H1 (cell line): Measurements from ENCODE around the gene CELF5. TPM values are rescaled to one million over a fixed set of nuclear protein-coding genes. Genes with fewer than 3 reads are reported as not detected.
A peak's percentile ranks its signal among the peaks of the same experiment; 100 is the strongest.

Source experiments
- CTCF ChIA-PET: fragments of 300-600 bp; sonication (Branson Sonifier 250); formaldehyde crosslinking; loops from one replicate; lab custom pipeline; 2021; ENCODE audit not compliant: partially characterized antibody; lab: Charles Lee
- POLR2A ChIA-PET: fragments of 300-600 bp; sonication (Branson Sonifier 250); formaldehyde crosslinking; loops from one replicate; lab custom pipeline; 2021; ENCODE audit warnings: inconsistent platforms; ENCODE audit not compliant: partially characterized antibody; lab: Charles Lee
- DNase-seq, 2 experiments: peaks; one replicate each; pipeline versions ENCODE4 v3.0.0 to v3.0.0-alpha.2; 2010 to 2022; ENCODE audit warnings: low spot score in 2 of 2, low read depth in 1 of 2, mixed read lengths in 1 of 2
- FAIRE-seq: peaks from 2 replicates; lab custom pipeline; 2011; peaks lifted over from hg19 to GRCh38; lab: Jason Lieb, UNC
- H2AFZ ChIP-seq: 2 replicates; pipeline ENCODE4 v1.8.1; 2012; ENCODE audit warnings: low read length, inconsistent platforms
- H2AK5ac ChIP-seq: 2 replicates; pipeline ENCODE4 v1.6.1; 2013; ENCODE audit warnings: low read depth, low read length
- H2BK120ac ChIP-seq: replicated peaks from 2 replicates; pipeline ENCODE3; 2013; ENCODE audit warnings: low read depth, low read length, inconsistent platforms
- H2BK12ac ChIP-seq: 2 replicates; pipeline ENCODE4 v1.6.1; 2013; ENCODE audit warnings: low read depth, low read length
- H2BK15ac ChIP-seq: 2 replicates; pipeline ENCODE4 v1.6.1; 2013; ENCODE audit warnings: low read length
- H2BK20ac ChIP-seq: 2 replicates; pipeline ENCODE4 v1.6.1; 2013; ENCODE audit warnings: low read length
- H2BK5ac ChIP-seq: 2 replicates; pipeline ENCODE4 v1.6.1; 2013; ENCODE audit warnings: low read depth, low read length
- H3K14ac ChIP-seq: 2 replicates; pipeline ENCODE4 v1.6.1; 2013; ENCODE audit warnings: inconsistent platforms; ENCODE audit not compliant: insufficient read length
- H3K18ac ChIP-seq: 2 replicates; pipeline ENCODE4 v1.6.1; 2013; ENCODE audit warnings: low read length; ENCODE audit errors: extremely low read depth
- H3K23ac ChIP-seq: 2 replicates; pipeline ENCODE4 v1.6.1; 2013; ENCODE audit warnings: inconsistent platforms; ENCODE audit not compliant: insufficient read length
- H3K23me2 ChIP-seq: 2 replicates; pipeline ENCODE4 v1.6.1; 2013; ENCODE audit warnings: low read depth, low read length
- H3K27ac ChIP-seq: 2 replicates; pipeline ENCODE4 v1.6.1; 2011; ENCODE audit warnings: low read depth, low read length, inconsistent platforms
- H3K27me3 ChIP-seq, 4 experiments: replicated peaks in 1 of 4; 1 replicate in 1 of 4; 2 replicates in 3 of 4; pipeline versions ENCODE4 v1.6.1 to v1.8.1; 2011 to 2013; ENCODE audit warnings: low read length in 3 of 4, mild to moderate bottlenecking in 3 of 4, inconsistent platforms in 2 of 4, mixed read lengths in 2 of 4, moderate library complexity in 1 of 4; ENCODE audit not compliant: control insufficient read depth in 3 of 4, insufficient read depth in 3 of 4; ENCODE audit errors: extremely low read depth in 1 of 4
- H3K36me3 ChIP-seq, 4 experiments: 2 replicates each; pipeline versions ENCODE4 v1.6.1 to v1.8.1; 2011 to 2013; ENCODE audit warnings: mild to moderate bottlenecking in 4 of 4, low read length in 3 of 4, moderate library complexity in 2 of 4, control low read depth in 1 of 4, inconsistent platforms in 1 of 4; ENCODE audit not compliant: insufficient read depth in 4 of 4, control insufficient read depth in 2 of 4
- H3K4ac ChIP-seq: replicated peaks from 2 replicates; pipeline ENCODE3; 2013; ENCODE audit warnings: low read length, low read depth, mixed read lengths, inconsistent platforms; ENCODE audit not compliant: insufficient read length
- H3K4me1 ChIP-seq, 4 experiments: replicated peaks in 1 of 4; 1 replicate in 1 of 4; 2 replicates in 3 of 4; pipeline versions ENCODE4 v1.6.1 to v1.8.1; 2011 to 2013; ENCODE audit warnings: low read length in 3 of 4, inconsistent platforms in 2 of 4, mixed read lengths in 1 of 4; ENCODE audit not compliant: insufficient read depth in 4 of 4, control insufficient read depth in 3 of 4
- H3K4me2 ChIP-seq, 2 experiments: 2 replicates each; pipeline versions ENCODE4 v1.6.1 to v1.8.1; 2011 to 2013; ENCODE audit warnings: low read depth in 2 of 2, low read length in 2 of 2, control low read depth in 1 of 2, inconsistent platforms in 1 of 2, mild to moderate bottlenecking in 1 of 2; ENCODE audit not compliant: insufficient read depth in 1 of 2
- H3K4me3 ChIP-seq, 4 experiments: fragments of 200-600, 300-600 bp in 1 of 4; sonication (generic), shearing (Covaris generic), sonication (Bioruptor Twin) in 1 of 4; 2 replicates each; pipeline versions ENCODE4 v1.5.1 to v1.8.1; 2011 to 2016; ENCODE audit warnings: low read length in 4 of 4, low read depth in 3 of 4, control low read depth in 2 of 4, inconsistent platforms in 2 of 4, mild to moderate bottlenecking in 2 of 4, mixed read lengths in 1 of 4, moderate library complexity in 1 of 4; ENCODE audit not compliant: insufficient read depth in 2 of 4; ENCODE audit errors: extremely low read depth in 1 of 4
- H3K56ac ChIP-seq: replicated peaks from 2 replicates; pipeline ENCODE3; 2013; ENCODE audit warnings: low read depth, mild to moderate bottlenecking, mixed read lengths, low read length, inconsistent platforms; ENCODE audit not compliant: insufficient read length
- H3K79me1 ChIP-seq: 2 replicates; pipeline ENCODE4 v1.6.1; 2013; ENCODE audit warnings: low read depth, low read length, control low read depth
- H3K79me2 ChIP-seq, 2 experiments: 2 replicates each; pipeline versions ENCODE4 v1.6.1 to v1.8.1; 2012 to 2013; ENCODE audit warnings: low read length in 2 of 2, mild to moderate bottlenecking in 2 of 2, inconsistent platforms in 1 of 2; ENCODE audit not compliant: insufficient read depth in 2 of 2, control insufficient read depth in 1 of 2
- H3K9ac ChIP-seq, 4 experiments: replicated peaks in 1 of 4; 1 replicate in 1 of 4; 2 replicates in 3 of 4; pipeline versions ENCODE4 v1.6.1 to v1.8.1; 2011 to 2013; ENCODE audit warnings: low read depth in 3 of 4, low read length in 3 of 4, control low read depth in 2 of 4, mild to moderate bottlenecking in 2 of 4, moderate library complexity in 2 of 4, inconsistent platforms in 1 of 4; ENCODE audit errors: extremely low read depth in 1 of 4
- H3K9me3 ChIP-seq, 2 experiments: 2 replicates each; pipeline versions ENCODE4 v1.6.1 to v1.8.1; 2012 to 2013; ENCODE audit warnings: mild to moderate bottlenecking in 2 of 2, moderate library complexity in 2 of 2, control low read depth in 1 of 2, inconsistent platforms in 1 of 2, low read depth in 1 of 2, low read length in 1 of 2, mixed read lengths in 1 of 2; ENCODE audit not compliant: insufficient read depth in 2 of 2
- H4K20me1 ChIP-seq, 2 experiments: replicated peaks in 1 of 2; 2 replicates each; pipeline versions ENCODE3 to v1.8.1; 2011 to 2013; ENCODE audit warnings: inconsistent platforms in 2 of 2, low read length in 2 of 2, mild to moderate bottlenecking in 1 of 2; ENCODE audit not compliant: insufficient read depth in 2 of 2, control insufficient read depth in 1 of 2
- H4K5ac ChIP-seq: 2 replicates; pipeline ENCODE4 v1.6.1; 2013; ENCODE audit warnings: low read length, low read depth, mixed read lengths, inconsistent platforms; ENCODE audit not compliant: insufficient read length
- H4K8ac ChIP-seq: 2 replicates; pipeline ENCODE4 v1.8.0; 2013; ENCODE audit warnings: mild to moderate bottlenecking, moderate library complexity, low read length, inconsistent platforms; ENCODE audit not compliant: insufficient read depth; ENCODE audit errors: extremely low read depth
- H4K91ac ChIP-seq: replicated peaks from 2 replicates; pipeline ENCODE3; 2013; ENCODE audit warnings: low read length, mixed read lengths, inconsistent platforms; ENCODE audit not compliant: insufficient read length
- BRCA1 ChIP-seq: IDR thresholded peaks from 2 replicates; pipeline ENCODE4 v1.6.1; 2012; ENCODE audit warnings: low read depth, low read length, improper control_type of control experiment
- NANOG ChIP-seq: IDR thresholded peaks from 2 replicates; pipeline ENCODE4 v1.6.1; 2011; ENCODE audit warnings: low read length, low read depth, mild to moderate bottlenecking, inconsistent platforms; ENCODE audit not compliant: insufficient read depth, poor library complexity, severe bottlenecking
- WGBS, 2 experiments: shearing (Covaris generic) in 1 of 2; methylation state at CpG; one replicate each; pipeline versions ENCODE4 v1.1.6 to v1.1.7; 2013 to 2015; ENCODE audit warnings: low lambda C conversion rate in 2 of 2, mixed read lengths in 2 of 2, inconsistent platforms in 1 of 2, low coverage in 1 of 2, missing lambda C conversion rate in 1 of 2; ENCODE audit not compliant: insufficient replicate concordance in 2 of 2, insufficient coverage in 1 of 2, insufficient read length in 1 of 2; ENCODE audit errors: extremely low coverage in 1 of 2, missing lambda C conversion rate in 1 of 2; 5-methylcytosine and 5-hydroxymethylcytosine counted together
- polyA plus RNA-seq, 7 experiments: library from polyadenylated mRNA; depleted of rRNA in 3 of 7; stranded (reverse) in 5 of 7; unstranded in 2 of 7; fragments of >200 nt in 5 of 7; fragments of 200-250 nt in 2 of 7; gene quantifications; 1 replicate in 5 of 7; 2 replicates in 1 of 7; 4 replicates in 1 of 7; pipeline versions ENCODE4 v1.2.1 to v1.2.3, GENCODE V29; 2011 to 2013; ENCODE audit warnings: missing spikeins in 2 of 7, mixed read lengths in 2 of 7
- total RNA-seq: library from RNA; stranded (reverse); fragmentation: NEBNext Ultra II Directional; extraction: Animal tissue kit (Norgen Biotek cat#: 25700); gene quantifications from 2 replicates; pipeline ENCODE4 v1.2.1, GENCODE V29; 2021

Gene CELF5
- total and polyA plus RNA-seq, 2 of the 8 experiments (the other 6 are each of a cell fraction or from before 2014, with no cell fraction given): 9.8 to 15.0 TPM

GRCh38 chr19:3321696-3322095 is 97.2 kb downstream of the CELF5 start:
- Histone ChIP-seq H3K23ac (no peak overlapping the region), H4K20me1 (peaks cover 0 to 8% of the 10 kb centered on the region in 2 experiments), H3K18ac (no peak overlapping the region), H4K5ac (no peak overlapping the region), H2BK15ac (no peak overlapping the region), H3K9ac (no peak overlapping the region), H3K27ac (no peak overlapping the region), H3K14ac (no peak overlapping the region), H2AFZ (no peak overlapping the region), H2BK20ac (no peak overlapping the region), H3K79me1 (no peaks in the 10 kb centered on the region), H4K8ac (peak overlapping the region; percentile 51; the same call in 1 of the 2 replicates), H3K23me2 (peaks cover 11% of the 10 kb centered on the region; the same call in 1 of the 2 replicates), H3K9me3 (no peaks in the 10 kb centered on the region), H3K27me3 (no peaks in the 10 kb centered on the region; a peak in 1 of 7 replicates), H3K4me1 (no peaks in the 10 kb centered on the region), H3K79me2 (no peaks in the 10 kb centered on the region), H2AK5ac (no peak overlapping the region), H3K36me3 (no peaks in the 10 kb centered on the region), H3K4ac (no peak overlapping the region), H3K4me2 (no peak overlapping the region), H3K4me3 (no peak overlapping the region), H2BK120ac (no peak overlapping the region), H2BK12ac (no peak overlapping the region), H4K91ac (no peak overlapping the region), H3K56ac (no peak overlapping the region), H2BK5ac (no peak overlapping the region)
- POLR2A ChIA-PET: interaction anchor here (0.8 kb wide), 1 partner anchor 8 kb away, joined by 3 read pairs; no protein-coding TSS in a partner anchor
- DNase-seq (no peak), FAIRE-seq (no peak)
- 66% methylated on average over 6 of the region's 6 CpGs; no CpG with 5 or more reads in 1 of the 2 experiments for WGBS, 2 experiments
- CTCF ChIA-PET: interaction anchor here (0.6 to 0.9 kb wide), 2 partner anchors 88 to 144 kb away, joined by 3 to 4 read pairs; no protein-coding TSS in a partner anchor
- TF ChIP-seq BRCA1: no peak
- no peak for TF ChIP-seq NANOG
